Caco-2 (cell line): ENCODE measurements around the gene MAGI1. TPM values are rescaled to one million over a fixed set of nuclear protein-coding genes. Genes with fewer than 3 reads are reported as not detected.

Experiments
- BruUV-seq: library from RNA; stranded (reverse); fragments of 400-500 nt; replicated peaks from 2 replicates; lab custom pipeline; 2021; lab: Mats Ljungman, UMichigan
- CTCF ChIA-PET: fragments of 300-600 bp; sonication (Branson Sonifier 250); formaldehyde crosslinking; loops from one replicate; lab custom pipeline; 2022; ENCODE audit warnings: antibody characterized with exemption; lab: Charles Lee
- POLR2A ChIA-PET: fragments of 300-600 bp; sonication (Branson Sonifier 250); formaldehyde crosslinking; loops from one replicate; lab custom pipeline; 2022; ENCODE audit warnings: antibody characterized with exemption; lab: Charles Lee
- DNase-seq, 2 experiments: peaks; one replicate each; pipeline versions ENCODE4 v3.0.0 to v3.0.0-alpha.2; 2020 to 2022
- H3K27me3 ChIP-seq: replicated peaks from 2 replicates; pipeline ENCODE4 v1.6.0; 2011; ENCODE audit warnings: low read length; ENCODE audit not compliant: control insufficient read depth, insufficient read depth
- H3K36me3 ChIP-seq: 2 replicates; pipeline ENCODE4 v1.5.1; 2011; ENCODE audit warnings: low read length; ENCODE audit not compliant: control insufficient read depth, insufficient read depth
- H3K4me1 ChIP-seq: fragments of 250-450 bp; sonication (Bioruptor Pico); 2 replicates; pipeline ENCODE4 v1.5.1; 2020; ENCODE audit warnings: mild to moderate bottlenecking
- H3K4me3 ChIP-seq: 2 replicates; pipeline ENCODE4 v1.5.1; 2011; ENCODE audit warnings: low read depth, mild to moderate bottlenecking, control low read depth, low read length
- H3K9me3 ChIP-seq: fragments of 250-450 bp; sonication (Bioruptor Pico); 2 replicates; pipeline ENCODE4 v1.5.1; 2020; ENCODE audit warnings: mild to moderate bottlenecking, moderate library complexity
- H3K27ac Mint-ChIP-seq: one replicate; pipeline ENCODE4 v1.8.0; 2022; ENCODE audit warnings: mixed read lengths; ENCODE audit not compliant: unreplicated experiment
- H3K27me3 Mint-ChIP-seq: one replicate; pipeline ENCODE4 v1.8.0; 2022; ENCODE audit warnings: mixed read lengths; ENCODE audit not compliant: insufficient read depth, unreplicated experiment
- H3K36me3 Mint-ChIP-seq: one replicate; pipeline ENCODE4 v1.8.0; 2022; ENCODE audit warnings: mild to moderate bottlenecking, mixed read lengths; ENCODE audit not compliant: insufficient read depth, unreplicated experiment
- H3K4me1 Mint-ChIP-seq: one replicate; pipeline ENCODE4 v1.8.0; 2022; ENCODE audit warnings: low read depth, mixed read lengths; ENCODE audit not compliant: unreplicated experiment
- H3K4me3 Mint-ChIP-seq: one replicate; pipeline ENCODE4 v1.8.0; 2022; ENCODE audit warnings: mild to moderate bottlenecking, moderate library complexity, mixed read lengths; ENCODE audit not compliant: unreplicated experiment
- H3K9me3 Mint-ChIP-seq: one replicate; pipeline ENCODE4 v1.8.0; 2022; ENCODE audit warnings: mixed read lengths; ENCODE audit not compliant: unreplicated experiment
- intact Hi-C: fragments of 100-400 bp; cut with micrococcal nuclease; formaldehyde crosslinking; loops from one replicate; pipeline ENCODE4 v1.10.0; 2022; ENCODE audit not compliant: unreplicated experiment
- total RNA-seq: library from RNA; stranded (reverse); gene quantifications from 2 replicates; pipeline ENCODE4 v1.2.3, GENCODE V29; 2022
- TF ChIP-seq, protein P1 (sequence below), 2 experiments: fragments of 200-600 bp in 1 of 2; IDR thresholded peaks; 1 replicate in 1 of 2; 2 replicates in 1 of 2; pipeline versions ENCODE4 v1.5.1 to v1.8.0; 2011 to 2022; ENCODE audit warnings: antibody characterized with exemption in 1 of 2, control low read depth in 1 of 2, inconsistent platforms in 1 of 2, low read depth in 1 of 2, low read length in 1 of 2, mild to moderate bottlenecking in 1 of 2, moderate library complexity in 1 of 2; ENCODE audit not compliant: insufficient read depth in 1 of 2, severe bottlenecking in 1 of 2, unreplicated experiment in 1 of 2

MAGI1 gene
- total RNA-seq, 1 experiment from 2014 or later, result 64.9 TPM

- DNase-seq, result no peak
- Histone ChIP-seq H3K36me3 (no peaks in the 10 kb centered on the region), H3K4me3 (no peak overlapping the region), H3K27me3 (no peaks in the 10 kb centered on the region), H3K9me3 (no peaks in the 10 kb centered on the region; the same call in 1 of the 2 replicates), H3K4me1 (0 out of 2 replicates have a peak, but pooled peaks cover 6% of the 10 kb centered on the region)
- Mint-ChIP-seq H3K9me3 (no peaks in the 10 kb centered on the region), H3K27me3 (no peaks in the 10 kb centered on the region), H3K36me3 (no peaks in the 10 kb centered on the region), H3K27ac (no peak overlapping the region), H3K4me3 (no peak overlapping the region), H3K4me1 (peaks cover 6% of the 10 kb centered on the region)
- intact Hi-C loops, result no loop called here
- TF ChIP-seq, protein P1, sequence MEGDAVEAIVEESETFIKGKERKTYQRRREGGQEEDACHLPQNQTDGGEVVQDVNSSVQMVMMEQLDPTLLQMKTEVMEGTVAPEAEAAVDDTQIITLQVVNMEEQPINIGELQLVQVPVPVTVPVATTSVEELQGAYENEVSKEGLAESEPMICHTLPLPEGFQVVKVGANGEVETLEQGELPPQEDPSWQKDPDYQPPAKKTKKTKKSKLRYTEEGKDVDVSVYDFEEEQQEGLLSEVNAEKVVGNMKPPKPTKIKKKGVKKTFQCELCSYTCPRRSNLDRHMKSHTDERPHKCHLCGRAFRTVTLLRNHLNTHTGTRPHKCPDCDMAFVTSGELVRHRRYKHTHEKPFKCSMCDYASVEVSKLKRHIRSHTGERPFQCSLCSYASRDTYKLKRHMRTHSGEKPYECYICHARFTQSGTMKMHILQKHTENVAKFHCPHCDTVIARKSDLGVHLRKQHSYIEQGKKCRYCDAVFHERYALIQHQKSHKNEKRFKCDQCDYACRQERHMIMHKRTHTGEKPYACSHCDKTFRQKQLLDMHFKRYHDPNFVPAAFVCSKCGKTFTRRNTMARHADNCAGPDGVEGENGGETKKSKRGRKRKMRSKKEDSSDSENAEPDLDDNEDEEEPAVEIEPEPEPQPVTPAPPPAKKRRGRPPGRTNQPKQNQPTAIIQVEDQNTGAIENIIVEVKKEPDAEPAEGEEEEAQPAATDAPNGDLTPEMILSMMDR (IDR thresholded peaks at IDR 0.05; ENCODE audit: insufficient read depth in 1 of 2, low read depth in 1 of 2, low read length in 1 of 2, severe bottlenecking in 1 of 2, unreplicated experiment in 1 of 2), result no peak
- ChIA-PET POLR2A (no interaction called here), CTCF (no interaction called here)
- BruUV-seq, result no TSS peak
Observed at GRCh38 chr3:65605876-65606432, 432.8 kb downstream of the MAGI1 start.

DNA sequence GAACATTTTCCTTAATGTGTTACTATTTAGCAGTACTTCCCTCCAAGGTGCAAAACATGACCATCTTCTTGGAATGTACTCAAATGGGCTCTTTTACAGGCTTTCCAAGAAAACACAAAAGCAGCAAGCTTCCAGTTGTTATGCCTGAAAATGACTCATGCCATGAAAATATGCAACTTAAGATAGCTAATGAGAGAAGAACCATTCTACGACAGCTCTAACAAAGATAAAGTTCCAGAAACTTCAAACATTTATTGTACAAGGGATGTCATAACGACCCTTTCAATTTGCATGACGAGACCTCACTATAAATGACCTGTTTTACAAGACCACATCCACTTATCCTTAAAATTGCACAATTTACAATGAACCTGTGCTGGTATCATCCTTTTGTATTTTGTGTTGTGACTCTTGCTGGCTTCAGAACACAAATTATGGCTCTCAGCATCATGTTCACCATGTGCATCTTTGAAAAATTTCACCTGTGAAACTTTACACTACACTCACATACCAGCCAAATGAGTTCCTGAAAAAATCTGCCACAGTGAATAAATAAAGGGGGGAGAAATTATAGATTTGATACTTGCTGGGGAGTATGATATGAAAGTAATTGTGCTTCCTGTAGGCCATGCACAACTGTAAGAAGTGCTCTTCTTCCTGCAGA, 433.7 kb downstream of the MAGI1 start:
- H3K4me3 ChIP-seq, result no peak overlapping the region
- Mint-ChIP-seq H3K4me1 (peaks cover 6% of the 10 kb centered on the region), H3K4me3 (no peak overlapping the region), H3K27ac (no peak overlapping the region), H3K27me3 (no peaks in the 10 kb centered on the region), H3K9me3 (no peaks in the 10 kb centered on the region), H3K36me3 (no peaks in the 10 kb centered on the region)
- H3K27me3 ChIP-seq, result no peaks in the 10 kb centered on the region
- POLR2A ChIA-PET, result no interaction called here
- intact Hi-C loops, result no loop called here
- CTCF ChIA-PET, result no interaction called here
- BruUV-seq, result no TSS peak
- no peaks in the 10 kb centered on the region for H3K36me3 ChIP-seq
- TF ChIP-seq, protein P1 (IDR thresholded peaks at IDR 0.05; ENCODE audit: insufficient read depth in 1 of 2, low read depth in 1 of 2, low read length in 1 of 2, severe bottlenecking in 1 of 2, unreplicated experiment in 1 of 2), result no peak
- H3K9me3 ChIP-seq, result no peaks in the 10 kb centered on the region; the same call in 1 of the 2 replicates
- DNase-seq, result no peak
- 0 out of 2 replicates have a peak, but pooled peaks cover 6% of the 10 kb centered on the region for H3K4me1 ChIP-seq

DNA sequence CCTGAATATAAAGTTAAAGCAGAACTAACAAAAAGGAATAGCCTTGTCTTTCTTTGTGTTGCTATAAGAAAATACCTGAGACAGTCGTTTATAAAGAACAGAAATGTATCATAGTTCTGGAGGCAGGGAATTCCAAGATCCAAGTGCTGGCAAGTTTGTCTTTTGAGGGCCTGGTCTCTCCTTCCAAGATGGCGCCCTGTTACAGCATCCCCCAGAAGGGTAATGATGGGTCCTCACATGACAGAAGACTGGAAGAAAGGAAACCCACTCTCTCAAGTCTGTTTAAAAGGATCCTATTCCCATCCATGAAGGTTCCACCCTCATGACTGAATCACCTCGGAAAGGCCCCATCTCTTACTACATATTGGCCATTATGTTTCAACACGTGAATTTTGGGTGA, 435.1 kb downstream of the MAGI1 start:
- CTCF ChIA-PET, result no interaction called here
- H3K36me3 Mint-ChIP-seq, result no peaks in the 10 kb centered on the region
- H3K27me3 ChIP-seq, result no peaks in the 10 kb centered on the region

More for the DNA sequence above, 435.1 kb downstream of the MAGI1 start:
- BruUV-seq, result no TSS peak
- POLR2A ChIA-PET, result no interaction called here
- H3K9me3 ChIP-seq, result no peaks in the 10 kb centered on the region; the same call in 1 of the 2 replicates
- H3K4me1 ChIP-seq, result 0 out of 2 replicates have a peak, but pooled peaks cover 6% of the 10 kb centered on the region
- no peaks in the 10 kb centered on the region for H3K9me3 Mint-ChIP-seq
- H3K27ac Mint-ChIP-seq, result no peak overlapping the region
- no peak overlapping the region for H3K4me3 ChIP-seq
- H3K4me3 Mint-ChIP-seq, result no peak overlapping the region
- H3K4me1 Mint-ChIP-seq, result peaks cover 13% of the 10 kb centered on the region
- H3K36me3 ChIP-seq, result no peaks in the 10 kb centered on the region
- DNase-seq, result no peak
- intact Hi-C loops, result no loop called here
- H3K27me3 Mint-ChIP-seq, result no peaks in the 10 kb centered on the region
- TF ChIP-seq, protein P1 (IDR thresholded peaks at IDR 0.05; ENCODE audit: insufficient read depth in 1 of 2, low read depth in 1 of 2, low read length in 1 of 2, severe bottlenecking in 1 of 2, unreplicated experiment in 1 of 2), result no peak
